Epithelial cell of proximal tubule (primary cell): ENCODE measurements around the gene PCYT1A. TPM values are rescaled to one million over a fixed set of nuclear protein-coding genes. Genes with fewer than 3 reads are reported as not detected.

Experiments
- DNase-seq: peaks from one replicate; pipeline ENCODE4 v3.0.0-alpha.2; 2011; ENCODE audit warnings: low read depth
- H3K4me3 ChIP-seq: 2 replicates; pipeline ENCODE4 v1.5.1; 2011; ENCODE audit warnings: low read depth, mild to moderate bottlenecking, low read length
- CTCF ChIP-seq: conservative IDR thresholded peaks from 2 replicates; pipeline ENCODE4 v1.5.1; 2012; ENCODE audit warnings: low read depth, mild to moderate bottlenecking, low read length
- total RNA-seq: library from RNA; depleted of rRNA; stranded (reverse); fragments of >200 nt; gene quantifications from 2 replicates; pipeline ENCODE4 v1.2.3, GENCODE V29; 2015

PCYT1A gene
- total RNA-seq: 21.6 and 33.5 TPM in 2 replicates

GRCh38 chr3:196287440-196288140 lies at the start of gene PCYT1A:
TSS of gene PCYT1A (minus strand) at chr3:196287726. CDS start at chr3:196270531, 17,195 bp downstream.
- TF ChIP-seq CTCF: no peak
- peak within 1 kb of the TSS; percentile 85 for H3K4me3 ChIP-seq
- DNase-seq: peak; percentile 69

- TF ChIP-seq CTCF: no peak
- no peak for DNase-seq
- no peak overlapping the region for H3K4me3 ChIP-seq
Measured at GRCh38 chr3:196336319-196337145, 49.0 kb upstream of the PCYT1A start.

GRCh38 chr3:196335503-196335948 lies 48.0 kb upstream of the PCYT1A start:
- DNase-seq: no peak
- H3K4me3 ChIP-seq: no peak overlapping the region
- no peak for TF ChIP-seq CTCF

GRCh38 chr3:196334982-196335381 lies 47.5 kb upstream of the PCYT1A start:
- no peak overlapping the region for H3K4me3 ChIP-seq
- TF ChIP-seq CTCF: no peak
- no peak for DNase-seq

GRCh38 chr3:196332168-196332567 lies 44.6 kb upstream of the PCYT1A start:
- H3K4me3 ChIP-seq: no peak overlapping the region
- no peak for TF ChIP-seq CTCF
- no peak for DNase-seq

- no peak for DNase-seq
- H3K4me3 ChIP-seq: no peak overlapping the region
- TF ChIP-seq CTCF: no peak
Measured at GRCh38 chr3:196327405-196327804, 39.9 kb upstream of the PCYT1A start.
